ENCODE results near the gene NRN1L.
A peak's percentile ranks its signal among the peaks of the same experiment; 100 is the strongest.
"Not testable (repeated sequence)": the region's sequence is repeated elsewhere in the genome, so short reads cannot be mapped to it uniquely, and the experiment has no call there.

The NRN1L gene

GRCh38 chr16:67884684-67885083 is at the start of gene NRN1L:
TSS of gene NRN1L (plus strand) at chr16:67884885. CDS start at chr16:67884904, 19 bp downstream.
- DNase-seq (ENCODE audit: low read depth): no peak

GRCh38 chr16:67837190-67837589 is 47.5 kb upstream of the NRN1L start:
- not testable (repeated sequence) for DNase-seq (ENCODE audit: low read depth)

DNA sequence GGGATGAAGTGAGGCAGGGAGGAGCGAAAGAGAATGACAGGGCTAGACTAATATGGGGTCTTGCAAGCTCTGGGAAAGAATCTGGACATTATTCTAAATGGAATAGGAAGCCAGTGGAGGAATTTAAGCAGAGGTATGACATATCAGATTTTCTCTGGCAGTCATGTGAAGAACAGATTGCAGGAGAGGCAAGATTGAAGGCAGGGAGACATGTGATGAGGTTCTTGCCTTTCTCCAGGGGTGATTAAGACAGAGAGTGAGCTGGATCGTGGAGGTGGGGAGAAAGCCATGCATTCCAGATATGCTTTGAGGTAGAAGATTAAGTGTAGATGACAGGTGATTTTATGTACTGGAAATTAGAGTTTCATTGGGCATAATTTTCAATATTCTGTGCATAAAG is 46.9 kb upstream of the NRN1L start:
- DNase-seq (ENCODE audit: low read depth): no peak

GRCh38 chr16:67841198-67841815 is 43.4 kb upstream of the NRN1L start:
- no peak for DNase-seq (ENCODE audit: low read depth)

DNA sequence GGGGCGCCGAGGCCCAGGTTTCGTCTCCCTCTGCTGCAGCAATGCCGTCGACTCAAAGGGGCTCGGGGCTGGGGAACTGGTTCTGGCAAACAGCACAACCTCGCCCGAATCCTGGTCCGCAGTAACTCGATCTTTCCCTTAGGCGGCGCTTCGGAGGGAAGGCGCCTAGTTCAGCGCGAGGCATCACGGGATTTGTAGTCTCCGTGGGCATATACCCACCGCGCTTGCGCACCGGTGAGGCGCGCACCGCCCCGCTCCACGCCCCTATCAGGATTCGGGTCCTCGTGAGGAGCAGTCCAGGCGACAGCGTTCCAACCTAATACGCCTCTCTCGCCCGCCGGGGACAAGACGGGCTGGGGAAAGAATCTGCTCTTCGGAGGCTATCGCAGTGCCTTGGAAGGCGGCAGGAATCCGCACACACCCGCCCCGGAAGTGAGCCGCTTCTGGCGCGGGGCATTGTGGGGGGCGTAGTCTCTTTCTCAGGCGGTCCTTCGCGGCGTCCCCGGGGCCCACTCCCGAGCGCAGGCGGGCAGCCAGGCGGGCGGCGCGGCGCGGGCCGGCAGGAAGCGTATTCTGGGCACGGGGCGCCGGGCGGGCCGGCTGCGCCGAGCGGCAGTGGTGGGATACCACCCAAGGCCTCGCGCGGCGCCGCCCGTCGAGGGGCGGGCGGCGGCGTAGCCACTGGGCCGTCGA is 42.7 kb upstream of the NRN1L start, which contains the start of gene THAP11:
TSS of gene THAP11 (plus strand) at position 505 of the 693 bp plus-strand sequence. CDS start 235 bp downstream, outside the sequence.
- peak; percentile 84 for DNase-seq (ENCODE audit: low read depth)

- no peak for DNase-seq (ENCODE audit: low read depth)
Measured at GRCh38 chr16:67842509-67843342, 42.0 kb upstream of the NRN1L start.

DNA sequence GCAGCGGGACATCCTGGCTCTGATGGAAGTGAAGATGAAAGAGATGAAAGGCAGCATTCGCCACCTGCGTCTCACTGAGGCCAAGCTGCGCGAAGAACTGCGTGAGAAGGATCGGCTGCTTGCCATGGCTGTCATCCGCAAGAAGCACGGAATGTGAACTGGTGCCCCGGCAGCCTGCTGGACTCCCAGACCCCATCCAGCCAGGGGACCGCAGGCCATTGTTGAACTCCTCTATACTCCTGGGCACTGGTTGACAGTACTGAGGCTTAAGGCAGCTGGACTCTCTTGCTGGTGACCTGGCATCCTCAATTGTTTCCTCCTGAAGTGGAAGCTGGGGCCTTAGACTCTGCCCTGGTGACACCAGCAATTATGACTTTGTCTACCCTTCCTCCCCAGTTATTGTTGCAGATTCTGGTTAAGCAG is 41.3 kb upstream of the NRN1L start:
- DNase-seq (ENCODE audit: low read depth): no peak

DNA sequence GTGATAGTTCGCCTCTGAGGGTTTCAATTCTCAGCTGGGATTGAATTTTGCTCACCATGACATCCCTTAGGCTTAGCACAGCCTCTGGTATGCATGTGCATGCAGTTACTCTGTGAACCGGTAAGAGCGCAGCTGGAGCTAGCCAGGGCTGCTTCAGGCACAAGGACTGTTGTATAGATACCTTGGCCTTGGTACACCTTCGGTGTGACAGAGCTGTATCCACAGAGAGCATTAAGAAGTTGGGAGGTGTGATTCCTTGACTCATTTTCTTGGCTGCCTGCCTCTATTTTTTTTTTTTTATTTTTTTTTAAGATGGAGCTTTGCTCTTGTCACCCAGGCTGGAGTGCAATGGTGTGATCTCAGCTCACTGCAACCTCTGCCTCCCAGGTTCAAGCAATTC is 40.2 kb upstream of the NRN1L start:
- no peak for DNase-seq (ENCODE audit: low read depth)

GRCh38 chr16:67845291-67846062 is 39.2 kb upstream of the NRN1L start:
- no peak for DNase-seq (ENCODE audit: low read depth)

- no peak for DNase-seq (ENCODE audit: low read depth)
Measured at GRCh38 chr16:67846063-67846319, 38.7 kb upstream of the NRN1L start.

- DNase-seq (ENCODE audit: low read depth): peak; percentile 89
Measured at GRCh38 chr16:67846320-67847063, 38.2 kb upstream of the NRN1L start, which contains the start of gene NUTF2. TSS of gene NUTF2 (plus strand) at chr16:67846933. CDS start at chr16:67865131, 18,198 bp downstream.

GRCh38 chr16:67847064-67847861 is 37.4 kb upstream of the NRN1L start, which contains the start of gene CENPT:
TSS of gene CENPT (minus strand) at chr16:67847693. CDS start at chr16:67833859, 13,834 bp downstream.
- no peak for DNase-seq (ENCODE audit: low read depth)

DNA sequence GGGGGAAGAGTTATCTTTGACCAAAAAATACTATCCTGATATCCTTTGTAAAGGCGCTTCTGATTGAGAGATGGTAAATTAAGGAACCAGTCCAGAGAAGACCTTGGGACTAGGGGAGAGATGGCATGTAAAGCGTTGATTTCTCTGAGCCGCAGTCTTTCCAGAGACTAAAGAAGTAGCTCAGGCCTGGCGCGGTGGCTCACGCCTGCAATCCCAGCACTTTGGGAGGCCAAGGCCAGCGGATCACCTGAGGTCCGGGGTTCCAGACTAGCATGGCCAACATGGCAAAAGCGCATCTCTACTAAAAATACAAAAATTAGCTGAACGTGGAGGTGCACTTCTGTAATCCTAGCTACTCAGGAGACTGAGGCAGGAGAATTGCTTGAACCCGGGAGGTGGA is 36.6 kb upstream of the NRN1L start:
- DNase-seq (ENCODE audit: low read depth): no peak

GRCh38 chr16:67853670-67854069 is 31.0 kb upstream of the NRN1L start:
- no peak for DNase-seq (ENCODE audit: low read depth)

DNA sequence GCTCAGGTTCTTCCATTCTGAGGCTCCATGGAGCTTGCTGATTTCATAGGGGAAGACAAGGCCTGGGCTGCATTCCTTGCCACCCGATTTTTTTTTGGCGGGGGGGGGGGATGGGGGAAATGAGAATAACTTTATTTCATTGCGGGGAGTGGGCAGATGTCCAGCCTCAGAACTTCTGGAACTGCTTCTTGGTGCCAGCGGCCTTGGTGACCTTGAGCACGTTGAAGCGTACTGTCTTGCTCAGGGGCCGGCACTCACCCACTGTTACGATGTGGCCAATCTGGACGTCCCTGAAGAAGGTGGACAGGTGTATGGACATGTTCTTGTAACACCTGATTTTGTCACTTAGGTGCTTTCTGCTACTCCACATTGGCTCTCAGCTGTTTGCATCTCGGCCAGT is 28.9 kb upstream of the NRN1L start:
- no peak for DNase-seq (ENCODE audit: low read depth)

DNA sequence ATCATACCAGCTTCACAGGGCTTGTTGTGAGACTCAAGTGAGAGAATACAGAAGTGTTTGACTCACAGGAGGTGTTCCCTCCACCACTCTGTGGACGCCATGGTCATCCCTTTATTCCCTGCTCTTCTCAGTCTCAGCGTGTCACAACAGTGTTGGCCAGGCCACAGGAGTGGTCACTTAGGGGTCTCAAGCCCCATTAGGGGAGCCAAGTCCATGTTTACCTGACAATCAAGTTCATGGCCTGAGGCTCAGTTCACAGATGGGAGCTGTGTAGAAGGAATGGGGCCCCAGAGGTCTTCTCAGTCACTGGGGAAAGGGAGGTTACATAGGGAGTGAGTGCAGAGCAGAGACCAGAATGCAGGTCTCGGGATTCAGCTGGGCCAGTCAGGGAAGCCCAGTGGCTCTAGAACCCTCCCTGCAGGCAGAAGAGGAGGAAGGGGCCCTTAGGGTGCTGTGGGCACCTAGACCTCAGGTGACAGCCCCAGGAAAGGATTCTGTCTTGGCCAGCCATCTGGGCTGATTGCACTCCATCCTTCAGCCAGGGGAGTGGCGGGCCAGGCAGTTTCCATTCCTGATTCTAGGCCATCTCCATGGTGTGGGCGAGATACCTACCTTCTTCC is 27.6 kb upstream of the NRN1L start:
- no peak for DNase-seq (ENCODE audit: low read depth)

DNA sequence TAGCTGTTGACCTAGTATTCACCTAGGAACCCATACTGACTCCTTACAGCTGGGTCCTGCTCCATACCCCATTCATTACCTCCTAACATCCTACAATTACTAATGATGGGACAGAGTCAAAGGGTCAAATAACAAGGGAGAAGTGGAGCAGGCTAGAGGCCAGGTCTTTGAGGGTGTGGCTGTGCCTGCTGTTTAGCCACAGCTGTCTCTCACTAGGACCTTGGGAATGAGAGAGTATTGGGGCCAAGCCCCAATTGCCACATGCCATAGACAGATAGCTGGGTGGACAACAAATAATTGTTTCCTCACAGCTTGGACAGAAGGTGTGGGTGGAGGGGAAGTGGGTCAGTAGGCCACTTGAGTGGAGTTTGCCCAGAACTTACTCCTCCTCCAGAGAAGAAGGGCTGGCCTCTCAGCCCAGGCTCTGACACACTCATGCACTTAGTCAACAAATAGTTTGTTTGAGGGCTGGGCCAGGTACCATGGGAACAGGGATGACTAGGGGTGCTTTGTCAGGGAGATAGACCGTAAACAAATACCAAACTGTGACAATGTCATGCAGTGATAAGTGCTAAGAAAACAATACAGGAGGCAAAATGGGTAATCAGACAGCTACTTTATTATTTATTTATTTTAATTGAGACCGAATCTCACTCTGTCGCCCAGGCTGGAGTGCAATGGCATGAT is 27.0 kb upstream of the NRN1L start:
- no peak for DNase-seq (ENCODE audit: low read depth)

GRCh38 chr16:67858500-67858899 is 26.2 kb upstream of the NRN1L start:
- no peak for DNase-seq (ENCODE audit: low read depth)
